Activated CD4-positive, alpha-beta memory T cell treated with anti-CD3 and anti-CD28 coated beads, Interleukin-2, amount 10 ng/mL, durations not matched to agents 7 days and 5 days (primary cell): Measurements from ENCODE around the gene IMMP2L. TPM values are rescaled to one million over a fixed set of nuclear protein-coding genes. Genes with fewer than 3 reads are reported as not detected.
"Not testable (repeated sequence)": the region's sequence is repeated elsewhere in the genome, so short reads cannot be mapped to it uniquely, and the experiment has no call there.

ENCODE experiments used
- CTCF ChIA-PET: fragments of 350-600 bp; sonication (Branson Sonifier 250); formaldehyde crosslinking; loops from one replicate; lab custom pipeline; 2021; ENCODE audit warnings: antibody characterized with exemption, inconsistent platforms; lab: Charles Lee
- POLR2A ChIA-PET: fragments of 350-600 bp; sonication (Branson Sonifier 250); formaldehyde crosslinking; loops from one replicate; lab custom pipeline; 2021; ENCODE audit warnings: antibody characterized with exemption; lab: Charles Lee
- DNase-seq: peaks from one replicate; pipeline ENCODE4 v3.0.0-alpha.2; 2020
- H3K27ac Mint-ChIP-seq: one replicate; pipeline ENCODE4 v1.8.0; 2021; ENCODE audit warnings: mild to moderate bottlenecking, mixed read lengths
- H3K27me3 Mint-ChIP-seq: one replicate; pipeline ENCODE4 v1.8.0; 2021; ENCODE audit warnings: mixed read lengths
- H3K36me3 Mint-ChIP-seq: one replicate; pipeline ENCODE4 v1.8.0; 2021; ENCODE audit warnings: low read depth, mixed read lengths
- H3K4me1 Mint-ChIP-seq: one replicate; pipeline ENCODE4 v1.8.0; 2021; ENCODE audit warnings: mixed read lengths
- H3K4me3 Mint-ChIP-seq: one replicate; pipeline ENCODE4 v1.8.0; 2021; ENCODE audit warnings: mild to moderate bottlenecking, mixed read lengths
- H3K9me3 Mint-ChIP-seq: one replicate; pipeline ENCODE4 v1.8.0; 2021; ENCODE audit warnings: mixed read lengths
- total RNA-seq, 2 experiments: library from RNA; stranded (reverse); gene quantifications; one replicate each; pipeline ENCODE4 v1.2.3, GENCODE V29; 2021

Gene IMMP2L
- total RNA-seq, 2 experiments from 2014 or later = 5.9 to 7.6 TPM

DNA sequence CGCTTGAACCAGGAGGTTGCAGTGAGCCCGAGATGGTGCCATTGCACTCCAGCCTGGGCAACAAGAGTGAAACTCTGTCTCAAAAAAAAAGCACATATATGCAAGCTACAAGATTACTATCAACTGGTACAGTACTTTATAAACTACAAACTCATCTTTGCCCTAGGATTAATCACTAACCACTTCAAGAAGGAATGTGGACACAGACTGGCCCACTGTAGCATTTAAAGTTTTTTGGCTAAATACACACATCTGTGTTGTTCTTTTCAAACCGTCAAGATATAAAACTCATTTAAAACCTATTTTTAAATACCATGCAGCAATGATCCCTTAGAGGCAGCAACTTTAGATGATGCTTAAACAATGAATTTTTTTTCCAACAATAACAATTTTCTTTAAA, 205.4 kb downstream of the IMMP2L start:
- Mint-ChIP-seq H3K36me3 (no peaks in the 10 kb centered on the region), H3K4me1 (peaks cover 4% of the 10 kb centered on the region), H3K27me3 (no peaks in the 10 kb centered on the region), H3K9me3 (no peaks in the 10 kb centered on the region), H3K4me3 (no peak overlapping the region), H3K27ac (no peak overlapping the region)
- ChIA-PET CTCF (no interaction called here), POLR2A (no interaction called here)
- DNase-seq = no peak

DNA sequence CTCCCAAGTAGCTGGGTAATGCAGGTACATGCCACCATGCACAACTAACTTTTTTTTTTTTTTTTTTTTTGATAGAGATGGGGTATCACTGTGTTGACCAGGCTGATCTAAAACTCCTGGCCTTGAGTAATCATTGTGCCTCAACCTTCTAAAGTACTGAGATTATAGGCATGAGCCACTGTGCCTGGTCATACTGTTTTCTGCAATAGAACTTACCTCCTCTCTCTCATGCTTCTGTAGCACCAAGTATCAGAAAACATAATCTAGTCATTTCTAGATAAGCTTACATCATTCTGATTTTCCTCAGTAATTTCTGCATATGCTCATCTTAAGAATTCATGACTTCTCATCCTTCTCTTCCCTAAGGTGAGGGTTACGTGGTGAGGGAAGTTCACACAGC, 210.0 kb downstream of the IMMP2L start:
- H3K27ac Mint-ChIP-seq = no peak overlapping the region
- no peaks in the 10 kb centered on the region for H3K27me3 Mint-ChIP-seq
- no peaks in the 10 kb centered on the region for H3K36me3 Mint-ChIP-seq
- H3K9me3 Mint-ChIP-seq = no peaks in the 10 kb centered on the region
- ChIA-PET CTCF (no interaction called here), POLR2A (no interaction called here)
- H3K4me3 Mint-ChIP-seq = no peak overlapping the region
- H3K4me1 Mint-ChIP-seq = peaks cover 4% of the 10 kb centered on the region
- no peak for DNase-seq

GRCh38 chr7:111346219-111346618, 216.1 kb downstream of the IMMP2L start:
- no peaks in the 10 kb centered on the region for H3K4me1 Mint-ChIP-seq
- DNase-seq = no peak
- ChIA-PET CTCF (no interaction called here), POLR2A (no interaction called here)
- peaks cover 5% of the 10 kb centered on the region for H3K36me3 Mint-ChIP-seq
- H3K4me3 Mint-ChIP-seq = no peak overlapping the region
- no peak overlapping the region for H3K27ac Mint-ChIP-seq
- H3K27me3 Mint-ChIP-seq = no peaks in the 10 kb centered on the region
- H3K9me3 Mint-ChIP-seq = peaks cover 14% of the 10 kb centered on the region

DNA sequence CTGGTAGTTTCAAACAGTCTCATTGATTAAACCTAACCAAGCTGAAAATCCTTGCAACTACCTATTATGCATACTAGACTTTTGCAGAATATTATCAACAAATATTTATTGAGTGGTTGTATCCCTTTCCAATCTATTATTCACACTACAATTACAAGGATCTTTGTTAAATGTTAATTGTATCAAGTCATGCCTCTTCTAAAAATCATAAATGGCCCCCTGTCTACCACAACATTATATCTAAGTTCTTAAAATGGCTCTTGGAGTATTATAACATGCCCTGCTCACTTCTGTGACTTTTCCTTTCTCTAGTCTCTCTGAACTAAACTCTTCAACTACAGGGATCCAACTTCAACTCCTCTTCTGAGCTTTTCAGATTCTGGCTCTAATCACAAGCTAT, 219.3 kb downstream of the IMMP2L start:
- H3K4me3 Mint-ChIP-seq = no peak overlapping the region
- POLR2A ChIA-PET = no interaction called here
- peaks cover 5% of the 10 kb centered on the region for H3K36me3 Mint-ChIP-seq
- H3K4me1 Mint-ChIP-seq = no peaks in the 10 kb centered on the region
- CTCF ChIA-PET = no interaction called here
- no peak for DNase-seq
- no peaks in the 10 kb centered on the region for H3K27me3 Mint-ChIP-seq
- no peak overlapping the region for H3K27ac Mint-ChIP-seq
- H3K9me3 Mint-ChIP-seq = peaks cover 14% of the 10 kb centered on the region

- H3K36me3 Mint-ChIP-seq = peaks cover 5% of the 10 kb centered on the region
- peaks cover 11% of the 10 kb centered on the region for H3K9me3 Mint-ChIP-seq
- no peaks in the 10 kb centered on the region for H3K4me1 Mint-ChIP-seq
- POLR2A ChIA-PET = no interaction called here
- no peaks in the 10 kb centered on the region for H3K27me3 Mint-ChIP-seq
- H3K4me3 Mint-ChIP-seq = no peak overlapping the region
- DNase-seq = no peak
- no peak overlapping the region for H3K27ac Mint-ChIP-seq
- CTCF ChIA-PET = interaction anchor here (0.5 kb wide), 1 partner anchor 72 kb away, joined by 3 read pairs; no protein-coding TSS in a partner anchor
Observed at GRCh38 chr7:111339006-111339405, 223.3 kb downstream of the IMMP2L start.

GRCh38 chr7:111333010-111333409, 229.3 kb downstream of the IMMP2L start:
- no peak for DNase-seq
- H3K36me3 Mint-ChIP-seq = no peaks in the 10 kb centered on the region
- H3K4me1 Mint-ChIP-seq = no peaks in the 10 kb centered on the region
- ChIA-PET POLR2A (no interaction called here), CTCF (no interaction called here)
- H3K27me3 Mint-ChIP-seq = no peaks in the 10 kb centered on the region
- peaks cover 2% of the 10 kb centered on the region for H3K9me3 Mint-ChIP-seq
- no peak overlapping the region for H3K4me3 Mint-ChIP-seq
- no peak overlapping the region for H3K27ac Mint-ChIP-seq

DNA sequence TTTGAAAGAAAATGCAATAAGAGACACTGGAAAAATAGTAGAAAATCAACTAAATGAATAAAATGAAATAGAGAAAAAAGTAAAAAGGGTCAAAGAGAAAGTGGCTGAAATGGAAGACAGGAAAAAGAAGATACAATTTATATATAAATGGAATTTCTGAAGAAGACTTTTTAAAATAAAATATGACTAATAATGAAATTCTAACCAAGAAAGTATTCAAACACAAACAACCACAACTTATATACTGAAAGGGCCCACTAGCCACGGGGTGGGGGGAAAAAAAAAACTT, 232.1 kb downstream of the IMMP2L start:
- Mint-ChIP-seq H3K9me3 (peaks cover 2% of the 10 kb centered on the region), H3K36me3 (no peaks in the 10 kb centered on the region), H3K4me1 (no peaks in the 10 kb centered on the region), H3K27me3 (no peaks in the 10 kb centered on the region), H3K27ac (no peak overlapping the region), H3K4me3 (no peak overlapping the region)
- ChIA-PET CTCF (no interaction called here), POLR2A (no interaction called here)
- no peak for DNase-seq

DNA sequence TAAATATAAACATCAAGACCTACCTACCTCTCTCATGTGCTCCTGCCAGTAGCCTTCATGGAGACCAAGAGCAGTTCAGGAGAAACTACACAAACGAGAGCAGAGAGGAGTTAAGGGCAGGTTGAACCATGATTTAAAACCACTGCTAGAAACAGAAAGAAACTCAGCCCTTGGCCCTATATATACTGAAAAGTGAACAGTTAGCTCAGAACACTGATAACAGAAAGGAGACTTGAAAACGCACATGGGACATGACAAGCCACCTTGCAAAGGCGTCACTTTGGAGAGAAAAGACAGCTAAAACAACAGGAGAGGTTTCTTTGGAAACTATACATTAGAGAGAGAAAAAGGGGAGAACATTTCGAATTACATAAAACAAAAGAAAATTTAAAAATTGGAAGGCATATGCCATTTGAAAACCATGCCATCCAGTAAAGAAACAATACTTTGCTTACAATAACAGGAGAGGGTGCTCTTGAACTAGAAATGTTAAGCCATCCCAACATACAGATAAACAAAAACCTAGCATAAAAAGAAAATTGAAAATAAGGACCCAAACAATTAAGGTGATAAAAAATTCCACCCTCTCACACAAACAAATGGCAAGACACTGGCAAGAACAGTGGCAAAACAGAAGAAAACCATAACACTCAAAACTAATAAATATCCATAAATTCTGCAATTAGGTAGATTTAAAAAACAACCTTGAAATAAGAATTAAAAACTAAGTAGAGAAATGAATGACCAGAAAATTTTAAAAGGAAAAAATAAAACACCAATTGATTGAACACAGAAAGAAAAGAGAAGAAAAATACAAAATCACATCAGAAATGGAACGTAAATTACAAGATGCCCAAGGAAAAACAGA, 232.7 kb downstream of the IMMP2L start:
- Mint-ChIP-seq H3K27me3 (no peaks in the 10 kb centered on the region), H3K4me1 (no peaks in the 10 kb centered on the region), H3K4me3 (no peak overlapping the region), H3K9me3 (peaks cover 2% of the 10 kb centered on the region), H3K27ac (no peak overlapping the region), H3K36me3 (no peaks in the 10 kb centered on the region)
- POLR2A ChIA-PET = no interaction called here
- DNase-seq = no peak
- CTCF ChIA-PET = no interaction called here

- no peak overlapping the region for H3K27ac Mint-ChIP-seq
- H3K4me3 Mint-ChIP-seq = no peak overlapping the region
- no peaks in the 10 kb centered on the region for H3K9me3 Mint-ChIP-seq
- no peaks in the 10 kb centered on the region for H3K4me1 Mint-ChIP-seq
- ChIA-PET POLR2A (no interaction called here), CTCF (no interaction called here)
- H3K27me3 Mint-ChIP-seq = no peaks in the 10 kb centered on the region
- no peaks in the 10 kb centered on the region for H3K36me3 Mint-ChIP-seq
- no peak for DNase-seq
Observed at GRCh38 chr7:111328487-111328886, 233.8 kb downstream of the IMMP2L start.

GRCh38 chr7:111324776-111325175, 237.5 kb downstream of the IMMP2L start:
- DNase-seq = no peak
- ChIA-PET CTCF (interaction anchor here (0.6 kb wide), 1 partner anchor 799 kb away, joined by 5 read pairs; no protein-coding TSS in a partner anchor), POLR2A (no interaction called here)
- H3K36me3 Mint-ChIP-seq = no peaks in the 10 kb centered on the region
- no peaks in the 10 kb centered on the region for H3K27me3 Mint-ChIP-seq
- no peak overlapping the region for H3K4me3 Mint-ChIP-seq
- H3K27ac Mint-ChIP-seq = no peak overlapping the region
- peaks cover 6% of the 10 kb centered on the region for H3K9me3 Mint-ChIP-seq
- peaks cover 8% of the 10 kb centered on the region for H3K4me1 Mint-ChIP-seq

- Mint-ChIP-seq H3K4me3 (no peak overlapping the region), H3K36me3 (no peaks in the 10 kb centered on the region), H3K9me3 (peaks cover 6% of the 10 kb centered on the region), H3K27ac (no peak overlapping the region), H3K27me3 (no peaks in the 10 kb centered on the region), H3K4me1 (peaks cover 8% of the 10 kb centered on the region)
- ChIA-PET CTCF (no interaction called here), POLR2A (no interaction called here)
- no peak for DNase-seq
Observed at GRCh38 chr7:111324228-111324627, 238.1 kb downstream of the IMMP2L start.

DNA sequence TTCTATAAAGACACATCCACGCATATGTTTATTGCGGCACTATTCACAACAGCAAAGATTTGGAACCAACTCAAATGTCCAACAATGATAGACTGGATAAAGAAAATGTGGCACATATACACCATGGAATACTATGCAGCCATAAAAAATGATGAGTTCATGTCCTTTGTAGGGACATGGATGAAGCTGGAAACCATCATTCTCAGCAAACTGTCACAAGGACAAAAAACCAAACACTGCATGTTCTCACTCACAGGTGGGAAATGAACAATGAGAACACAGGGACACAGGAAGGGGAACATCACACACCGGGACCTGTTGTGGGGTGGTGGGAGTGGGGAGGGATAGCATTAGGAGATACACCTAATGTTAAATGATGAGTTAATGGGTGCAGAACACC, 238.6 kb downstream of the IMMP2L start:
- H3K4me3 Mint-ChIP-seq, H3K36me3 Mint-ChIP-seq, H3K27ac Mint-ChIP-seq, H3K9me3 Mint-ChIP-seq, CTCF ChIA-PET, H3K27me3 Mint-ChIP-seq, DNase-seq, H3K4me1 Mint-ChIP-seq, POLR2A ChIA-PET: not testable (repeated sequence)

DNA sequence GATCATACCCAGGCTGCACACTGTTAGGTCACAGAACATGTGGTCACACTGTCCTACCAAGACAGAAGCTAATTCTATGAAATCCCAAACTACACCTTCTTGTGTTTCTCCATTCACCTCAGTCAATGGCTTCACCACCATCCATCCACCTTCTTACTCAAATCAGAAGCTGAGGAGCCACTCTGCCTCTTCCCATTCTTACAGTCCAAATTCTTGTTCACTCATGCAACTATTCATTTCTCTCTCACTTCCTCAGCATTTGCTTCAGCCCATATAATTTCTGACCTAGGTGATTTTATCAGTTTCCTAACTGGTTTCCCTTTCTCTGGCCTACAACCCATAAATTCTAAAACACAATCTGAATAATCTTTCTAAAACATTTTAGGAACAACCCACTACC, 242.2 kb downstream of the IMMP2L start:
- peaks cover 6% of the 10 kb centered on the region for H3K9me3 Mint-ChIP-seq

DNA sequence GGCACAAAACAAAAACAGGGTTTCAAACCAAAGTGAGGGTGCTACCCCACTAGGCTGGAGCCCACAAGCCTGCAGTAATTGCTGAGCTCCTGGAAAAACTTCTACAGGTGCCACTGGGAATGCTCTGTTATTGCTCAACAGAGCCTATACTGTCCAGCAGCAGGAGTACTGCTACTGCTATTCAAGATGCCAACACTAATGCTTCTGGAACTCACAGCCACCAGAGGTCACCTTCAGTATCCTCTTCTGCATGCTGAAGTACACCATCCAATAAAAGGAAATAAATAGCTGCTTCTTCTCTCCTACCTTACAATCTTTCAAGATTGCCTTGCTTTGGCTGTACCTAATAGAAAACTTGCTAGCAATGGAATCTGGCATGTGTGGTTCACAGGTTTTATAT, 249.3 kb downstream of the IMMP2L start:
- H3K36me3 Mint-ChIP-seq = no peaks in the 10 kb centered on the region

More for the DNA sequence above, 242.2 kb downstream of the IMMP2L start:
- no peak for DNase-seq
- ChIA-PET POLR2A (no interaction called here), CTCF (no interaction called here)
- no peak overlapping the region for H3K27ac Mint-ChIP-seq
- H3K27me3 Mint-ChIP-seq = no peaks in the 10 kb centered on the region
- H3K4me1 Mint-ChIP-seq = peaks cover 8% of the 10 kb centered on the region
- H3K36me3 Mint-ChIP-seq = no peaks in the 10 kb centered on the region
- no peak overlapping the region for H3K4me3 Mint-ChIP-seq

More for the DNA sequence above, 249.3 kb downstream of the IMMP2L start:
- no peak for DNase-seq
- Mint-ChIP-seq H3K4me1 (no peaks in the 10 kb centered on the region), H3K27ac (no peak overlapping the region), H3K4me3 (no peak overlapping the region), H3K27me3 (no peaks in the 10 kb centered on the region), H3K9me3 (no peaks in the 10 kb centered on the region)
- ChIA-PET POLR2A (no interaction called here), CTCF (no interaction called here)
